ENCODE results near the gene DLX3.

GRCh38 chr17:49973271-49973615 lies 21.8 kb downstream of the DLX3 start:
- TF ChIP-seq CTCF (IDR thresholded peaks at IDR 0.05) (no peak), POLR2AphosphoS5 (IDR thresholded peaks at IDR 0.05) (no peak), EP300 (IDR thresholded peaks at IDR 0.05) (no peak), POLR2A (IDR thresholded peaks at IDR 0.05) (no peak)
